ENCODE data around the gene SPATA6L. TPM values are rescaled to one million over a fixed set of nuclear protein-coding genes. Genes with fewer than 3 reads are reported as not detected.
A peak's percentile ranks its signal among the peaks of the same experiment; 100 is the strongest.

The SPATA6L gene
- total and polyA plus RNA-seq, 4 donors, result 1.6 to 6.2 (median 2.2) TPM

GRCh38 chr9:4700091-4700490, 33.8 kb upstream of the SPATA6L start (continued):
- TF ChIP-seq EGR1 (IDR thresholded peaks at IDR 0.05; ENCODE audit: low read depth in 2 of 2), result peak in 1 of 2 donors; percentile 15
- TF ChIP-seq YY1 (IDR thresholded peaks at IDR 0.05), result peak; percentile 30
- TF ChIP-seq JUND (IDR thresholded peaks at IDR 0.05), result peak; percentile 20 to 69
- peak; percentile 79 to 84 for TF ChIP-seq HNF4A (conservative IDR thresholded peaks at IDR 0.05)
- TF ChIP-seq NR2F2 (IDR thresholded peaks at IDR 0.05), result no peak
- peak; percentile 37 to 56 for TF ChIP-seq RAD21 (IDR thresholded peaks at IDR 0.05)

GRCh38 chr9:4691795-4692194, 25.5 kb upstream of the SPATA6L start:
- no peak overlapping the region for H3K4me3 ChIP-seq (ENCODE audit: low read depth in 1 of 3, low read length in 3 of 3)
- TF ChIP-seq FOXA1 (IDR thresholded peaks at IDR 0.05), result no peak
- TF ChIP-seq JUND (IDR thresholded peaks at IDR 0.05), result no peak
- TF ChIP-seq EGR1 (IDR thresholded peaks at IDR 0.05; ENCODE audit: low read depth in 2 of 2), result no peak
- TF ChIP-seq CTCF (IDR thresholded peaks at IDR 0.05; ENCODE audit: low read depth, low read length, missing input control), result no peak
- TF ChIP-seq SP1 (IDR thresholded peaks at IDR 0.05), result no peak
- no peak for TF ChIP-seq FOXA2 (IDR thresholded peaks at IDR 0.05)
- TF ChIP-seq REST (IDR thresholded peaks at IDR 0.05), result no peak
- no peak for TF ChIP-seq ATF3 (IDR thresholded peaks at IDR 0.05)
- TF ChIP-seq TAF1 (conservative IDR thresholded peaks at IDR 0.05), result no peak
- no peak for TF ChIP-seq MAX (IDR thresholded peaks at IDR 0.05)
- no peak for TF ChIP-seq HNF4G (IDR thresholded peaks at IDR 0.05)
- TF ChIP-seq GABPA (IDR thresholded peaks at IDR 0.05 in 1 of 2, conservative IDR thresholded peaks at IDR 0.05 in 1 of 2), result no peak
- TF ChIP-seq ZBTB33 (IDR thresholded peaks at IDR 0.05), result no peak
- TF ChIP-seq RXRA (IDR thresholded peaks at IDR 0.05), result no peak
- TF ChIP-seq YY1 (IDR thresholded peaks at IDR 0.05), result no peak
- TF ChIP-seq RAD21 (IDR thresholded peaks at IDR 0.05), result no peak
- no peak overlapping the region for H3K27ac ChIP-seq (ENCODE audit: low read depth in 1 of 2, low read length in 2 of 2)
- peaks cover 0 to under 1% (median 0%) of the 10 kb centered on the region in 4 donors for H3K4me1 ChIP-seq (ENCODE audit: control insufficient read depth in 4 of 4, insufficient read depth in 4 of 4, low read length in 3 of 4)
- peaks cover 0 to 57% (median 42%) of the 10 kb centered on the region in 4 donors for H3K36me3 ChIP-seq (ENCODE audit: control insufficient read depth in 4 of 4, insufficient read depth in 3 of 4, low read depth in 1 of 4, low read length in 3 of 4)
- no peaks in the 10 kb centered on the region for H3K9me3 ChIP-seq (ENCODE audit: control insufficient read depth in 4 of 4, low read length in 3 of 4)
- H3K27me3 ChIP-seq (ENCODE audit: control insufficient read depth in 4 of 4, insufficient read depth in 4 of 4, low read length in 3 of 4), result no peaks in the 10 kb centered on the region
- DNase-seq (ENCODE audit: low spot score), result no peak
- H3K9ac ChIP-seq (ENCODE audit: low read depth in 1 of 2, low read length in 2 of 2), result no peak overlapping the region
- whole genome bisulfite sequencing, result 89% methylated on average over 3 of the region's 3 CpGs

Data from liver (tissue), 9 donors.